A549 (cell line): ENCODE measurements around the gene SYT5.

ENCODE experiments used
- CTCF ChIP-seq: fragments of >200 bp; sonication (Bioruptor Twin); formaldehyde crosslinking; IDR thresholded peaks from 3 replicates; pipeline ENCODE4 v1.5.1; 2016
- MAX ChIP-seq: IDR thresholded peaks from 2 replicates; pipeline ENCODE4 v1.6.1; 2012
- RCOR1 ChIP-seq: fragments of 150-350 bp; IDR thresholded peaks from 2 replicates; pipeline ENCODE4 v1.6.1; 2014; ENCODE audit warnings: antibody characterized with exemption, low read length, low read depth

GRCh38 chr19:55226788-55227187, 46.7 kb upstream of the SYT5 start:
- no peak for TF ChIP-seq CTCF
- no peak for TF ChIP-seq RCOR1
- no peak for TF ChIP-seq MAX
